ENCODE measurements around the gene CUBN. TPM values are rescaled to one million over a fixed set of nuclear protein-coding genes. Genes with fewer than 3 reads are reported as not detected.

Gene CUBN
- total RNA-seq, 2 donors from 2014 or later, result 0.75 to 1.3 TPM

DNA sequence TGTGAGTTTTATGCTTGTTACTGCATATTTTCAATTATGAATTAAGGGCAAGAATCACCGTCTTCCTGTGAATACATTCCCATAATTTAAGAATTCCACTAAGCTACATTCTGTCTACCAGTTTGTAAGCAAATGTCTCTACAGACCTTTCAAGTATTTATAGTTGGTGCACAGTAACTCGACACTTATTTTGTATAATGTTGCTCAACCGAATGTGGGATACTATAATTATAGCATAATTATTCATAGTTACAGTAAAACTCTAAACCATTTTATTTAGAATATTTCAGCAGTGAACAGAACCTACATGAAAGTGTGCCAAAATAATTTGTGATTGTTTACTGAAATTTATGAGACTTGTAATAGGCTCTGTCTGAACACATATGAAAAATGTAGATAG, 17.3 kb upstream of the CUBN start:
- Histone ChIP-seq H3K4me3 (ENCODE audit: low read length) (no peak overlapping the region), H3K4me1 (ENCODE audit: control insufficient read depth, insufficient read depth, low read length) (no peaks in the 10 kb centered on the region), H3K9ac (ENCODE audit: extremely low read depth, low read length, poor library complexity, severe bottlenecking) (no peak overlapping the region), H3K27me3 (ENCODE audit: control insufficient read depth, insufficient read depth, low read length, poor library complexity, severe bottlenecking) (no peaks in the 10 kb centered on the region), H3K9me3 (ENCODE audit: control insufficient read depth, low read length) (no peaks in the 10 kb centered on the region), H3K36me3 (ENCODE audit: control insufficient read depth, insufficient read depth, low read length) (no peaks in the 10 kb centered on the region), H3K27ac (ENCODE audit: low read depth, low read length) (no peak overlapping the region)
- no peak overlapping the region for H3K4me3 Mint-ChIP-seq
- no peaks in the 10 kb centered on the region for H3K4me1 Mint-ChIP-seq
- no peak for DNase-seq
- H3K36me3 Mint-ChIP-seq (ENCODE audit: low read depth), result no peaks in the 10 kb centered on the region
- no peaks in the 10 kb centered on the region for H3K9me3 Mint-ChIP-seq
- whole genome bisulfite sequencing, 2 experiments (ENCODE audit: insufficient coverage in 1 of 2, insufficient read length in 1 of 2), result 95 to 100% methylated on average over 1 to 3 of the region's 3 CpGs
- TF ChIP-seq, protein P1, sequence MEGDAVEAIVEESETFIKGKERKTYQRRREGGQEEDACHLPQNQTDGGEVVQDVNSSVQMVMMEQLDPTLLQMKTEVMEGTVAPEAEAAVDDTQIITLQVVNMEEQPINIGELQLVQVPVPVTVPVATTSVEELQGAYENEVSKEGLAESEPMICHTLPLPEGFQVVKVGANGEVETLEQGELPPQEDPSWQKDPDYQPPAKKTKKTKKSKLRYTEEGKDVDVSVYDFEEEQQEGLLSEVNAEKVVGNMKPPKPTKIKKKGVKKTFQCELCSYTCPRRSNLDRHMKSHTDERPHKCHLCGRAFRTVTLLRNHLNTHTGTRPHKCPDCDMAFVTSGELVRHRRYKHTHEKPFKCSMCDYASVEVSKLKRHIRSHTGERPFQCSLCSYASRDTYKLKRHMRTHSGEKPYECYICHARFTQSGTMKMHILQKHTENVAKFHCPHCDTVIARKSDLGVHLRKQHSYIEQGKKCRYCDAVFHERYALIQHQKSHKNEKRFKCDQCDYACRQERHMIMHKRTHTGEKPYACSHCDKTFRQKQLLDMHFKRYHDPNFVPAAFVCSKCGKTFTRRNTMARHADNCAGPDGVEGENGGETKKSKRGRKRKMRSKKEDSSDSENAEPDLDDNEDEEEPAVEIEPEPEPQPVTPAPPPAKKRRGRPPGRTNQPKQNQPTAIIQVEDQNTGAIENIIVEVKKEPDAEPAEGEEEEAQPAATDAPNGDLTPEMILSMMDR (conservative IDR thresholded peaks at IDR 0.05), result no peak
- H3K27ac Mint-ChIP-seq, result no peak overlapping the region
- H3K27me3 Mint-ChIP-seq (ENCODE audit: insufficient read depth), result no peaks in the 10 kb centered on the region

DNA sequence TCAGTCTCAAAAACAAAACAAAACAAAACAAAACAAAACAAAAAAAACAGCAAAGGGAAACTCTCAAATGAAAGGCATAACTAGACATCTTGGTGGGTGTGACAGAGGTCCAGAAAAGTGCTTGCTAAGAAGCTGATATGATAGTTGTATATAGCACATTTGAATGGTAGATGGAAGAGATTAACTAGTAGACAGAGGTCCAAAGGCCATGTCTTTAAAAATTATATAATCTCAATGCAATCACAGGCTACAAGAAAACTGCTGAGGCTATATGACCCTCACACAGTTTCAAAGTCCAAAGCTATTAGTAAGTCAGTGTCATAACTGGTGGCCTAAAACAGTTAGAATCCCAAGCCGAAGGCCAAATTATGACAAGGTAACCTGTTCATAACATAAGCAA, 15.6 kb upstream of the CUBN start:
- Mint-ChIP-seq H3K4me1 (no peaks in the 10 kb centered on the region), H3K36me3 (ENCODE audit: low read depth) (no peaks in the 10 kb centered on the region), H3K27me3 (ENCODE audit: insufficient read depth) (no peaks in the 10 kb centered on the region), H3K27ac (no peak overlapping the region), H3K9me3 (no peaks in the 10 kb centered on the region), H3K4me3 (no peak overlapping the region)
- no peak for DNase-seq
- no peaks in the 10 kb centered on the region for H3K36me3 ChIP-seq (ENCODE audit: control insufficient read depth, insufficient read depth, low read length)
- no peak overlapping the region for H3K27ac ChIP-seq (ENCODE audit: low read depth, low read length)
- WGBS, 2 experiments (ENCODE audit: insufficient coverage in 1 of 2, insufficient read length in 1 of 2), result 100% methylated on average over 1 of the region's 1 CpG; no CpG with 5 or more reads in 1 of the 2 experiments
- H3K9me3 ChIP-seq (ENCODE audit: control insufficient read depth, low read length), result no peaks in the 10 kb centered on the region
- no peaks in the 10 kb centered on the region for H3K27me3 ChIP-seq (ENCODE audit: control insufficient read depth, insufficient read depth, low read length, poor library complexity, severe bottlenecking)
- H3K4me1 ChIP-seq (ENCODE audit: control insufficient read depth, insufficient read depth, low read length), result no peaks in the 10 kb centered on the region
- H3K9ac ChIP-seq (ENCODE audit: extremely low read depth, low read length, poor library complexity, severe bottlenecking), result no peak overlapping the region
- TF ChIP-seq, protein P1 (conservative IDR thresholded peaks at IDR 0.05), result no peak
- H3K4me3 ChIP-seq (ENCODE audit: low read length), result no peak overlapping the region

DNA sequence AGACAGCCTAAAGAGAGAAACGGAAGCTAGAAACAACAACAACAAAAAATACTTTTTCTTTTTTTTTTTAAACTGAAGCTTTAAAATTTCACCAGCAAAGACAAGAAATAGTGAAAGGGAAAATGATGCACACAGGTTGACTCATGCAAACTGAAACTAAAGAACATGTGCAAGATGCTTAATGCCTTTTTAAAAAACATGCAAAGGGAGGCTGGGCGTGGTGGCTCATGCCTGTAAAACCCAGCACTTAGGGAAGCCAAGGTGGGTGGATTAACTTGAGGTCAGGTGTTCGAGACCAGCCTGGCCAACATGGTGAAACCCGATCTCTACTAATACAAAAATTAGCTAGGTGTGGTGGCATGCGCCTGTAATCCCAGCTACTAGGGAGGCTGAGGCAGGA, 15.1 kb upstream of the CUBN start:
- no peak overlapping the region for H3K4me3 ChIP-seq (ENCODE audit: low read length)
- no peaks in the 10 kb centered on the region for H3K4me1 Mint-ChIP-seq
- H3K27me3 ChIP-seq (ENCODE audit: control insufficient read depth, insufficient read depth, low read length, poor library complexity, severe bottlenecking), result no peaks in the 10 kb centered on the region
- no peak for DNase-seq
- TF ChIP-seq, protein P1 (conservative IDR thresholded peaks at IDR 0.05), result no peak
- H3K27me3 Mint-ChIP-seq (ENCODE audit: insufficient read depth), result no peaks in the 10 kb centered on the region
- H3K27ac ChIP-seq (ENCODE audit: low read depth, low read length), result no peak overlapping the region
- no peaks in the 10 kb centered on the region for H3K36me3 ChIP-seq (ENCODE audit: control insufficient read depth, insufficient read depth, low read length)
- H3K9me3 ChIP-seq (ENCODE audit: control insufficient read depth, low read length), result no peaks in the 10 kb centered on the region
- no peak overlapping the region for H3K27ac Mint-ChIP-seq
- no peaks in the 10 kb centered on the region for H3K9me3 Mint-ChIP-seq
- WGBS, 2 experiments (ENCODE audit: insufficient coverage in 1 of 2, insufficient read length in 1 of 2), result 94 to 100% methylated on average over 3 to 4 of the region's 5 CpGs
- H3K4me3 Mint-ChIP-seq, result no peak overlapping the region
- H3K36me3 Mint-ChIP-seq (ENCODE audit: low read depth), result no peaks in the 10 kb centered on the region
- no peaks in the 10 kb centered on the region for H3K4me1 ChIP-seq (ENCODE audit: control insufficient read depth, insufficient read depth, low read length)
- no peak overlapping the region for H3K9ac ChIP-seq (ENCODE audit: extremely low read depth, low read length, poor library complexity, severe bottlenecking)

All from endodermal cell (in vitro differentiated cells).